Activated T-helper 1 cell treated with anti-CD3 and anti-CD28 coated beads, Interleukin-12 subunit alpha, Interleukin-12 subunit beta, Interleukin-2, Interleukin-4 antibody, amounts not matched to agents 30 ng/mL and 10 ng/mL and 1 ng/mL, durations not matched to agents 14 hours and 24 hours and 36 hours (primary cell): Measurements from ENCODE around the gene IL9. TPM values are rescaled to one million over a fixed set of nuclear protein-coding genes. Genes with fewer than 3 reads are reported as not detected.

Experiments
- total RNA-seq: library from RNA; stranded (reverse); gene quantifications from 2 replicates; pipeline ENCODE4 v1.2.3, GENCODE V29; 2022

IL9 gene
- total RNA-seq, 1 donor from 2014 or later, result 0.36 TPM

Other genes starting within 250 kb of the IL9 start
- gene SLC25A48, start 61.2 kb downstream of the IL9 start, total RNA-seq, result not detected in 2 replicates
- not detected in 2 replicates for gene LECT2, start 59.1 kb upstream of the IL9 start, total RNA-seq
- gene TGFBI, start 133.1 kb upstream of the IL9 start, total RNA-seq, result not detected in 2 replicates
- gene SMAD5, start 237.0 kb upstream of the IL9 start, total RNA-seq, result 17.9 TPM in 2 replicates